Stimulated activated CD8-positive, alpha-beta memory T cell treated with anti-CD3 and anti-CD28 coated beads, Interleukin-12 subunit alpha, Interleukin-12 subunit beta, amount 100 ng/mL, for 1 hour (primary cell): ENCODE data around the gene GEMIN7.

ENCODE experiments used
- DNase-seq: peaks from one replicate; pipeline ENCODE4 v3.0.0-alpha.2; 2020; ENCODE audit warnings: low read depth

Gene GEMIN7, protein sequence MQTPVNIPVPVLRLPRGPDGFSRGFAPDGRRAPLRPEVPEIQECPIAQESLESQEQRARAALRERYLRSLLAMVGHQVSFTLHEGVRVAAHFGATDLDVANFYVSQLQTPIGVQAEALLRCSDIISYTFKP

DNA sequence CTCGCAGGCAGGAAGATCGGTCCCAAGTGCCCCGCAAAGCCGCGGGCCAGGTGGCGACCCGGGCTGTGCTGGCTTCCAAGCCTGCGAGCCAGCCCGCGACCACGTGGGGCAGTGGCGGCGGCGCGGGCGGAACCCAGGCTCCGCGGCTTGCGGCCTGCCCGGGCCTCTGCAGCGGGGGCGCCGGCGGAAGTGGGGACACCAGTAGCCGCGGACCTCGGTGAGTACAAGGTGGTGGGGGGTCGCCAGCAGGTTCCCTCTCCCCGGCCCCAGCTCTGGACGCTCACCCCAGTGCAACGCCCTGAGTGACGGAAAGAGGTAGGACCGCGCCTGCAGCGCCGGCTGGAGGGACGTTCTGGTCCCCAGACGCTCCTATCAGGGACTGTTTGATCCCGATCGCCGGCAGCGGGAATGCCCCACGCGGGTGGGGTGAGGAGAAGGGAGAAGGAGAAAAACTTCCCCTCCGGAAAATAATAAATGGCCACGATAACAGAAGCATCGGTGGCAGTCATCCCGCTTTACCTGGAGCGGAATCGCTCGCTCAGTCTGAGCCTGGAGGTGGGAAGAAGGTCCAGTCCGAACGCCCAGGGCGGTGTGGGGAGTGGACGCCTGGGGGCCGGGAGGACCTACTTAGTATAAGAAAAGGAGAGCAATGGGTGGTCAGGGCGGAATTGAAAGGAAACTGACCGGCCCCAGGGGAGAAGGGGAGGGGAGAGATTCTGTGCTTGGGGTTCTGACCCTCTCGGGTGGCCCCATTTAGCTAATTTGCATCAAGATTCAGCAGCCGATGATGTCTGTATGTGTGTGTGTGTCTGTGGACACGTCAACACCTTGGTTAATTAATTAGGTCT is at the start of gene GEMIN7:
Gene GEMIN7 (plus strand): TSS at position 198 of the 848 bp plus-strand sequence. CDS start 10,855 bp downstream, outside the sequence.
- DNase-seq, result peak; percentile 56

DNA sequence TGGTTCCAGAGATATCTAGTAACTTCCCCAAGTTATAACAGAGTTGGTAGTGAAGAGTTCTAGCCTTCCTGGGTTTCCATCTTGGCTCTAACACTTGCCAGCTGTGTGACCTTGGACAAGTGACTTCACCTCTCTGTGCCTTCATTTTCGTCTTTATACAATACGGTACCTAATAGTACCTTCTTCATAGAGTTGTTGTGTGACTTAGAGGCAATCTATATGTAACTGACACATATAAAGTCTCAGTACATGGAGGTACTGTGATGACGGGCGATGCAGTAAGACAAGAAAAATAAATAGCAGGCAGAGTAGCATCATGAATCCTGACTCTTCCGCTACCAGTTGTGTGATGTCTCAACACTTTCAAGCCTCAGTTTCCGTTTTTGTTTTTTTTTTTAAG is 48.2 kb upstream of the GEMIN7 start:
- DNase-seq, result no peak

DNA sequence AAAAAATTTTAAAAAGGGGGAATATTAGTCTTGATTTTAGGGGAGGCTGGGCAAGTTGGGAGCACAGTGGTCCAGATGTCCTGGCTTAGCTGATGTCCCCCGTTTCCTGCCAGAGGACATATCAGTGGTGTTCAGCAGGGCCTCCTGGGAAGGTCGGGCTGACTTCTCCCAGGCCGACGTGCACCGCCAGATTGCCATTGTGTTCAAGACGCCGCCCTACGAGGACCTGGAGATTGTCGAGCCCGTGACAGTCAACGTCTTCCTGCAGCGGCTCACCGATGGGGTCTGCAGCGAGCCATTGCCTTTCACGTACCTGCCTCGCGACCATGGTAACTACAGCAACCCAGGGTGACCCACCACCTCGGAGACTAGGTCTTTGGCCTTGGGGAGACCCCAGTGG is 46.6 kb upstream of the GEMIN7 start:
- DNase-seq, result no peak

DNA sequence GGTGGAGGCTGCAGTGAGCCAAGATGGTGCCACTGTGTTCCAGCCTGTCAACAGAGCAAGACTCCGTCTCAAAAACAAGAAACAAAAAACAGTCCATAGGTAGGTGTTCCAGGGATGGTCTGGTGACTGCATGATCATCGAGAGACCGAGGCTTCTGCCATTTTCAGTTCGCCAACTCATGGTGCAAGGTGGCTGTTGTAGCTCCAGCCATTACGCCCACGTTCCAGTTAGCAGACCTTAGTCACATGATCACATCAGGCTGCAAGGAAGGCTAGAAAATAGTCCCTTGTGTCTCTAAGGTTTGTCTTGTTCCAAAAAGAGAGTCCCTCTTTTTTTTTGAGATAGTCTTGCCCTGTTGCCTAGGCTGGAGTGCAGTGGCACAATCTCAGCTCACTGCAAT is 43.3 kb upstream of the GEMIN7 start:
- DNase-seq, result no peak

DNA sequence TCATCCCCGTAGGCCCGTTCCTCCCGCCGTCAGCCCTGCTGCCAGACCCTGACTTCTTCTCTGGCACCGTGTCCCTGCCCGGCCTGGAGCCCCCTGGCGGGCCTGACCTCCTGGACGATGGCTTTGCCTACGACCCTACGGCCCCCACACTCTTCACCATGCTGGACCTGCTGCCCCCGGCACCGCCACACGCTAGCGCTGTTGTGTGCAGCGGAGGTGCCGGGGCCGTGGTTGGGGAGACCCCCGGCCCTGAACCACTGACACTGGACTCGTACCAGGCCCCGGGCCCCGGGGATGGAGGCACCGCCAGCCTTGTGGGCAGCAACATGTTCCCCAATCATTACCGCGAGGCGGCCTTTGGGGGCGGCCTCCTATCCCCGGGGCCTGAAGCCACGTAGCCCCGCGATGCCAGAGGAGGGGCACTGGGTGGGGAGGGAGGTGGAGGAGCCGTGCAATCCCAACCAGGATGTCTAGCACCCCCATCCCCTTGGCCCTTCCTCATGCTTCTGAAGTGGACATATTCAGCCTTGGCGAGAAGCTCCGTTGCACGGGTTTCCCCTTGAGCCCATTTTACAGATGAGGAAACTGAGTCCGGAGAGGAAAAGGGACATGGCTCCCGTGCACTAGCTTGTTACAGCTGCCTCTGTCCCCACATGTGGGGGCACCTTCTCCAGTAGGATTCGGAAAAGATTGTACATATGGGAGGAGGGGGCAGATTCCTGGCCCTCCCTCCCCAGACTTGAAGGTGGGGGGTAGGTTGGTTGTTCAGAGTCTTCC is 41.5 kb upstream of the GEMIN7 start:
- no peak for DNase-seq

DNA sequence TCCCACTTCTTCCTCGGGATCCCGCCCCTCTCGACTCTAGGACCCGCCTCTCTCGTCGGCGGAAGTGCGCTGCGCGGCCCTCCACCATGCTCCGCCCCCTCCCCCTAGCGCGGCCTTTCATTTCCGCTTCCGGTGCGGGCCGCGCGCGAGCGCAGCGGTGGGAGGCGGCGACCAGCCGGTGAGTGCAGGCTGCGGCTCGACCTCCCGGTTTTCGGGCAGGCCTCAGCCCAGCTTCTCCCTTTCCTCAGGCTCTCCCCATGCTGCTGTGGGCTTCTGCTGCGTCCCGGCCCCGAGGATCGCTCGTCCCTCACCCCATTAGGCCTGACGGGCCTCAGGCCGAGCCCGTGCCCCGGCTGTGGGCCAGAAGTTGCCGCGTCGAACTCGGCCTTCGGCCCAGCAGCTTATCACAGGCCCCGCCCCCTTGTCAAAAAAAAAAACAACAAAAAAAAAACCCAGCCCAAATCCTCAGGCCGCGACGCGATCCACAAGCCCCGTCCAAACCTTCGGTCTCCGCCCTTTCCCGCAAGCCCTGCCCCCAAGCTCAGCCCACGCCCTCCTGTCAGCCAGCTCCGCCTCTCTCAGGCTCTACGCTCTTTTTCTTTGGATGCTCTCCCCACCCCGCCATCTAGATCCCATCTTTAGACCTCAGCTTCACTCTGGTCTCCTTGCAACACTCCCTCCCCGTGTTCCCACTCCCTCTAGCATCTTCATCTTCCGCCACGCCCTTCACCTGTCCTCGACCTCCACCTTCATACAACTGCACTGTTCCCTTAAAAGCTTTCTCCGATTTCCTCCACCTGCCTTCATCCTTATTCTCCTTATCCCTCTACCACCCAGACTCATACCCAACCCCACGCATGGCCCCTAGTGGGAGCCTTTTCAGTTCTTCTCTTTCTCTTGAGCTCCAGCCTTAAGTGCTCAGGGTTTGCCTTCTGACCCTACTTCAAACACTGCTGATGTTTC is 39.8 kb upstream of the GEMIN7 start, which contains the start of gene CLASRP:
Gene CLASRP (plus strand): TSS at position 115 of the 963 bp plus-strand sequence. CDS start 1,168 bp downstream, outside the sequence.
- peak; percentile 82 for DNase-seq

DNA sequence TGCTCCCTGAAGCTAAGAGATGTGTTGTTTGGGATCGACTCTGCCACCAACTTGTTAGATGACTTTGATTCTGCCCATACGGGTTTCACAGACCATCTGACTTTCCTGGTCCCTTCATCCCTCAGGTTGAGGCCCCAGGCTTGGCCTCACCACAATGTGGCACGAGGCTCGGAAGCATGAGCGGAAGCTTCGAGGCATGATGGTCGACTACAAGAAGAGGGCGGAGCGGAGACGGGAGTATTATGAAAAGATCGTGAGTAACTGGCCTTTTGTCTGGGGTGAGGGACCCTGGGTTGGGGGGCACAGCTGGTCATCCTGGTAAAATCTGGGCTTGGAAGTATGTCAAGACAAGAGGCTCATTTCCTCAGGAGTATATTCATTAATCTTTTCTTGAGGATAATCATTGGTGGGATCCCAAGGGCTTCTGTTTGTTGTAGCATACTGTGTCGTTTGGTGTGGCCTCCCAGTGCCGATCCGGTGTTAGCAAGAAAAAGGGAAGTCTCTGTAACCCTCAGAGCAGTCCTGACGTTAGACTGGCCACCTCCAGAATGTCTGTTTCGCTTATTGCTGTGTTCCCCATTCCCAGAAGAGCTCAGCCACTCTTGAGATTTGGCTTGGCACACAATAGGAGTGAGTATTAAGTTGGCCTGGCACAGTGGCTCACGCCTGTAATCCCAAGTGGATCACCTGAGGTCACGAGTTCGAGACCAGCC is 38.8 kb upstream of the GEMIN7 start:
- DNase-seq, result no peak

DNA sequence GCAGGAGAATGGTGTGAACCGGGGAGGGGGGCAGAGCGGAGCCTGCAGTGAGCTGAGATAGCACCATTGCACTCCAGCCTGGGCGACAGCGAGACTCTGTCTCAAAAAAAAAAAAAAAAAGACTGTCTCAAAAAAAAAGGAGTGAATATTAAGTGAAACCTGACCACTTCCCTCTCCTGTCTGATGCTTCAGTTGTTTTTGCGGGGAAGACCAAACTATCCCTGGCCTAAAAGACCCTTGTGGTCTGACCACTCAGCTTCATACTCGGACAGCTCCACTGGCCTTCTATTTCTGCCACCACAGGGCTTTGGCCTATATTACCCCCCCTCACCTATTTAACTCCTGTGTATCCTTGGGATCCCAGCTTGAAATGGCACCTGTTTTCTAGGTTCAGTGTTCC is 37.9 kb upstream of the GEMIN7 start:
- DNase-seq, result no peak

DNA sequence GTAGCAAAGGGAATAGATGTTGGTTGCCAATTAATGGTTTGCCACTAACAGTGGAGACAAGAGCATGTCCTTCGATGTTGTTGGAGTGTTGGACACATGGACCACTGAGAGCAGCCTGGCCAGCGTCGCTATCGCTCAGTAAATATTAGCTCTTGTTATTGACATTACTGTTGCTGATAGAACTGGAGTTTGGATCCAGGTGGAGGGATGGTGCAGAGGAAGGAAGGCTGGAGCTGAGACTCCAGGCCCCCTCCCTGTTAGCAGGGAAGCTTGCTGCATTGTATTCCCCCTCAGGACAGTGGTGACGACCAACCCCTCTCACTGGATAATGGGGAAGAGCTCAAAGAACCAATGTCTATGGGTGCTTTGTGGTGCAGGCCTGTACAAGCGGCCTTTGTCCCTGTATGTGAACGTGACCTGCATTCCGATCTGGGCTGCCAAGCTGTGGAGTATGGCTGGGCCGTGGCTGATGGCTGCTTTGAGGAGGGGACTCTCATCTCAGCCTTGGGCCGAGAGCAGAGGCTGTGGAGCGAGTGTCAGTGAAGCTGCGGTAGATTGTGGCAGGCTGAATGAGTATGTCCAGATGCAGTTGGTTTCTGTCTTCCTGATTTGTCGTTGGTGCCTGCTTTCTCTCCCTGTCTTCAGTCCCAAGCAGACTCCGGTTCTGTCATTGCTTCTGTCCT is 33.2 kb upstream of the GEMIN7 start:
- DNase-seq, result no peak

DNA sequence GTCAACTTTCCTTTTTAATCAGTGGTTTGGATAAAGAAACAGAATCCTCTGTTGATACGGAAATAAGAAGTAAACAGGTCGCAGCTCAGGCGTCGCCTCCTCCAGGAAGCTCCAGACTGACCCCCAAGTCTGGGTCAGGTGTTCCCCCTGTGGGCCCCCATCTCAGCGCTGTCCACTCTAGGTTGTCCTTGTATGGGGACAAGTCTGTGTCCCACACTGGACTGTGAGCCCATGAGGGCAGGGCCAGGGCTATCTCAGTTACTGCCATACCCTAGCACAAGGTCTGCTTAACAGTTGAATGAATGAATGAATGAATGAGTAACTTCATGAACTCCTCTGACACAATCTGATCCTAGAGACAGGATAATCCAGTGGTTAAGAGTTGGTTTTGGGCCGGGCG is 32.7 kb upstream of the GEMIN7 start:
- DNase-seq, result no peak

DNA sequence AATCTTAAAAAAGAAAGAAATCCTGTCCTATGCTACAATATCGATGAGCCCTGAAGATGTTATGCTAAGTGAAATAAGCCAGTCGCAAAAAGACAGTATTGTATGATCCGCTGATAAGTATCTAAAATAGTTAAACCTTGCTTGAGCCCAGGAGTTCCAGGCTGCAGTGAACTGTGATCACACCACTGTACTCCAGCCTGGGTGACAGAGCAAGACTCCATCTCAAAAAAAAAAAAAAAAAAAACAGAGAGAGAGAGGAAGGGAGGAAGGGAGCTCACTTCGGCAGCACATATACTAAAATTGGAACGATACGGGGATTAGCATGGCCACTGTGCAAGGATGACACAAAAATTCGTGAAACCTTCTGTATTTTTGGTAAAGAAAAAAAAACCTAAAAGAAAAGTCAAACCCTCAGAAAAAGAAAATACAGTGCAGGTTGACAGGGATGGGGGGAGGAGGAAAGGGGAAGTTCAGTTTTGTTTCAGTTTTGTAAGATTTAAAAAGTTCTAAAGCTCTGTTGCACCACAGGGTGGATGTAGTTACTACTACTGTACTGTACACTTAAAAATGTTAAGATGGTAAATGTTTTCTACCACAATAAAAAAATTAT is 31.8 kb upstream of the GEMIN7 start:
- DNase-seq, result no peak

DNA sequence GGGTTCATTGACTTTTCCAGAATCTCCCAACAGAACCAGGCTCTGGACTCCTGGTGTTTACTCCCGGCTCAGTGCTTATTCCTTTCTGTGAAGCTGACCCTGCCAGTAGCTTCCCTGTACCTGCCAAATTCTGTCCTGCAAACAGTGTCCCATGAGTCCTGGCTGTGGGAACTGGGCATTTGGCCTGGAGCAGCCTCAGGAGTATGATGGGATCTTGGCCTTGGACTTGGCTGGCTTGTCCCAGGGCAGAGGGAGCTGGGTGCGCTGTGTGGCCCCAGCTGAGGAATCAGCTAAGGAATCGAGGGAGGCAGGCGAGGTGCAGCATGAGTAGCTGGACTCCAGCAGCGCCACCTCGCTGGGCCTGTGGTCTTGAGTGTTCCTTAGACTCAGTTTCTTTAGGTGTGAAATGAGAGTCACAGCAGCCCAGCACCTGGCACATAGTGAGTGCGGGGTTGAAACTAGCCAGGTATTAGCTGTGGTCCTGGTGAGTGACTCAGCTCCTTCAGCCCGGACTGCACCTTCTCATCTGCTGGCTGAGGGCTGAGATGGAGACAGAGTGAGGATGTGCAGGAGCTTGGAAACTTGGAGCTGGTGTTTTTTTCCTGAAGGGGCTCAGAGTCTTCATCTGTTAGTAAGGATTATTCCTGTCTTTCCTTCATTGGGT is 29.9 kb upstream of the GEMIN7 start:
- DNase-seq, result no peak

DNA sequence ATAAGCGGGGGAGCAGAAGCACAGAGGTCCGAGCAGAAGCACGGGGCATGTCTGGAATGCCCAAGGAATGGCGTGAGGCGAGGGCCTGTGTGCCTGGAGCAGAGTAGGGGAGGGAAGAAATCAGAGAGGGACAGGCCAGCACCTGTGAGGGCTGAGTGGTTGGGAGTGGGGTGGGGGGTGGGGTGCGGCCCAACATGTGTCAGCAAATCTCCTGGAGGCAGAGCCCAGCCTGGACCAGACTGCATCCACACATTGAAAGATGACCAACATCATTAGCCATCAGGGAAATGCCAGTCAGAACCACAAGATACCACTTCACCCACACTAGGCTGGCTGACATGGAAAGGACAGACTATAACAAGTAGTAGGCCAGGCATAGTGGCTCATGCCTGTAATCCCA is 29.0 kb upstream of the GEMIN7 start:
- no peak for DNase-seq

DNA sequence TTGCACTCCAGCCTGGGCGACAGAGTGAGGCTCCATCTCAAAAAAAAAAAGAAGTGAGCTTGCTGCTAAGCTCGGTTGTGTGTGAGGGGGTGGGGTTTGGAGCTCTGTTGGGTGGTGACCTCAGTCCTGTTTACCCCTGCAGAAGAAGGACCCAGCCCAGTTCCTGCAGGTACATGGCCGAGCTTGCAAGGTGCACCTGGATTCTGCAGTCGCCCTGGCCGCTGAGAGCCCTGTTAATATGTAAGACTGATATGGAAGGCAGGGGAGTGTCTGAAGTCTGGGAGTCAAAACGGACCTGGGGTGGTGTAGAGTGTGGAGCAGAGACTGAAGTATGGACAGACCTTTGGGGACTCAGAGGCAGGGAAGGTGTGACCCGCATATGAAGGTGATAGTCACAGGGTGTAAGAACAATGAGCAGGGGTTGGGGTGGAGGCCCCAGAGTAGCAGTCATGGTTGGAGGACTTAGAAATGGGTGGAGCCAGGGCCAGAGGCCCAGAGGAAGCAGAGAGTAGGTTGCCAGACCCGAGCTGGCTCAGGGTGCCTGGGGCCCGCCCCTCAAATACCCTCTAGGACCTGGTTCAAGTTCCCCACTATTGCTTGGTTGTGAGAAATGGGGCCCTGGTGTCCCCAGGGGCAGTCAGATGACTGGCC is 27.0 kb upstream of the GEMIN7 start:
- no peak for DNase-seq

DNA sequence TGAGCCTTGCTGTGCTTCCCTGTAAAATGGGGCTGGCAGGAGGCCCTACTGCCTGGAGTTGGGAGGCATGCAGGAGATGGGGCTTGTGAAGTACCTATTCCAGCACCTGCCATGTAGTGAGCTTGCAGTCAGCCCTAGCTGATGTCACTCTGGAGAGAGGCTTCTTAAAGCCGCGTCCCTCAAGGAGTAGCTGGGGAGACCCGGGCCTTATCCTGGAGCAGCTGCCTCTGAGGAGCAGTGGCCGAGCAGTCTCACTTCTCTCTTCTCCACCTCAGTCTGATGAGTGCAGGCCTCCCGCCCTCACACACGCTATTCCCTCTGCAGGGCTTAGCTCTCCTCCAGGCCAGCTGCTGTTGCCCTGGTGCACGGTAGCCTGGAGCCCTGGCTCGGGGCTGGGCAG is 22.2 kb upstream of the GEMIN7 start:
- DNase-seq, result no peak

DNA sequence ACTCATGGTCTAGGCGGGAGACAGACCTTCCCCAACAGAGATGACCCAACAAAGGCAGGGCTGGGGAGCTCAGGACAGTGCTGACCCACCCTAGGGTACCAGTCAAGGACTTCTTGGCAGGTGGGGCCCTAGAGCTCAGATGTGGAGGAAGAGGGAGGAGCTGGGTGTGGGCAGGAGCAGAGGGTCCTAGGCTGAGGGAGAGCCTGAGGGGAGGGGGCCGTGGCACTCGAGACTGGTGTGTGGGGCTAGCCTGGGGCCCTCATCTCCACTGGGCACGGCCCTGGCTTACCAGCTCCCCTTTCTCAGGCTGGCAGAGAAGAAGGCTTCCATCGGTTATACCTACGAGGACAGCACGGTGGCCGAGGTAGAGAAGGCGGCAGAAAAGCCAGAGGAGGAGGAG is 21.6 kb upstream of the GEMIN7 start:
- no peak for DNase-seq

DNA sequence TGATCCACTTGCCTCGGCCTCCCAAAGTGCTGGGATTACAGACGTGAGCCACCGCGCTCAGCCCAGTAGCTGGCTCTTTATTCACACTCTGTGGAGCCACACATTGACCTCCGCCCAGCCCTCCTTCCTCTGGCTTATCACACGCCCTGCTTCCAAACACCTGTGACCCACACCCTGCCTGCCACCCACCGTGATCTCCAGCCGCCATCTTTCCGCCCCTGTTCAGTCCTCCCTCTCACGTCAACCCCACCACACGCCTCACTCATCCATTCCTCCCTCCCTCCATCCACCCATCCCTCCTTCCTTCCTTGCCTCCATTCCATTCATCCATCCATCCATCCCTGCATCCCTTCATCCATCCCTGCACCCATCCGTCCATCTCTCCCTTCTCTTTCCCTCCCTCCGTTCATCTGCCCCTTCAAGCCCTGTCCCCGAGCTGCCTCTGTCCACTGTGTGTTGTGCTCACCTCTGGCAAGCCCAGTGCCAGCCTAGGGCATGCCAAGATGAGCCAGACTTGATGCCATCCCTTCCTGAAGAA is 20.4 kb upstream of the GEMIN7 start:
- no peak for DNase-seq

DNA sequence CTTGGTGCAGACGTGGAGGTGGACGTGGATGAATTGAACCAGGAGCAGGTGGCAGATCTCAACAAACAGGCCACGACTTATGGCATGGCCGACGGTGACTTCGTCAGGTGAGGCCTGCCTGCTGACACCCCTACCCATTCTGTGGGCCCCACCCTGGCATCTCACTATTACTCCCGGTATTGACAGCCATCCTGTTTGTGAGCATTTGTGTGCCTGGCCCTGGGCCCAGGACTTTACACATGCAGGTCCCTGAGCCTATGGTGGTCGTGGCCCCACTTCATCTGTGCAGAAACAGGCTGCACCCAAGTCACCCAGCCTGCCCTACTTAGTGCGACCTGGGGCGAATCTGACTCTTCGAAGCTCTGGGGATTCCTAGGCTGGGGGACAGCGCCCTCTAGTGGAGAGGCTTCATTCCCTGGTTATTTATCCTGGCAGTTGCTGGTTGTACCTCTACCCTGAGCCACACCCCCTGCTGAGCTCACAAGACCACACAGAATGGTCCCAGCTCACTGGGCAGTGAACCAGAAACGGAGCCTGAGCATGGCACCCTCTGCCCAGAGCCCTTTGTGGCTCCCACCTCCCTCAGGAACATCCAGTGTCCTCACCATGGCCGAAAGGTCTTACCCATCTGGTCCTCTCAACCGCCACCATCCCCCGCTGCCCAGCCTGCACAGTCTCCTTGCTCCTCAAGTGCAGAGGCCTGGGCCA is 19.6 kb upstream of the GEMIN7 start:
- peak; percentile 73 for DNase-seq
